Fibroblast of lung (primary cell): Measurements from ENCODE around the gene TGM4.

Experiments used
- CTCF ChIP-seq, 2 donors: IDR thresholded peaks in 1 of 2; conservative IDR thresholded peaks in 1 of 2; 1 replicate in 1 of 2; 2 replicates in 1 of 2; pipeline ENCODE4 v1.5.1; 2011 to 2012; ENCODE audit warnings: low read length in 2 of 2, control low read depth in 1 of 2, inconsistent platforms in 1 of 2, low read depth in 1 of 2, mild to moderate bottlenecking in 1 of 2
- EZH2 ChIP-seq: IDR thresholded peaks from 2 replicates; pipeline ENCODE4 v1.5.1; 2012; ENCODE audit warnings: low read length, control low read depth, mild to moderate bottlenecking; ENCODE audit errors: missing control alignments

GRCh38 chr3:44955917-44956316 lies 81.5 kb downstream of the TGM4 start:
- no peak for TF ChIP-seq CTCF (conservative IDR thresholded peaks at IDR 0.05 in 1 of 2, IDR thresholded peaks at IDR 0.05 in 1 of 2; ENCODE audit: low read depth in 1 of 2, low read length in 2 of 2)
- TF ChIP-seq EZH2 = no peak
